CD4-positive, alpha-beta T cell (primary cell): ENCODE measurements around the gene ADAMTS20. TPM values are rescaled to one million over a fixed set of nuclear protein-coding genes. Genes with fewer than 3 reads are reported as not detected.
"Not testable (repeated sequence)": the region's sequence is repeated elsewhere in the genome, so short reads cannot be mapped to it uniquely, and the experiment has no call there.

Source experiments
- ATAC-seq: fragments of 200-7000 bp; cut with Tn5 transposase; one replicate; pipeline ENCODE4 v1.10.0; 2022; ENCODE audit warnings: mild to moderate bottlenecking; ENCODE audit not compliant: poor library complexity
- CTCF ChIA-PET: fragments of 350-600 bp; sonication (Branson Sonifier 250); formaldehyde crosslinking; loops from one replicate; lab custom pipeline; 2021; ENCODE audit warnings: antibody characterized with exemption, inconsistent platforms; lab: Charles Lee
- POLR2A ChIA-PET: fragments of 350-600 bp; sonication (Branson Sonifier 250); formaldehyde crosslinking; loops from one replicate; lab custom pipeline; 2021; ENCODE audit warnings: antibody characterized with exemption, inconsistent platforms; lab: Charles Lee
- DNase-seq, 14 experiments: peaks; one replicate each; pipeline ENCODE4 v3.0.0-alpha.2; 2013 to 2020; ENCODE audit warnings: mixed read lengths in 2 of 14
- H3K27ac ChIP-seq, 2 donors: one replicate each; pipeline versions ENCODE4 v1.5.1 to v1.7.0; 2013; ENCODE audit warnings: low read length in 2 of 2, low read depth in 1 of 2, mild to moderate bottlenecking in 1 of 2
- H3K27me3 ChIP-seq, 2 experiments: 1 replicate in 1 of 2; 2 replicates in 1 of 2; pipeline versions ENCODE4 v1.6.1 to v1.7.0; 2013; ENCODE audit warnings: low read length in 2 of 2, control low read depth in 1 of 2, mild to moderate bottlenecking in 1 of 2, moderate library complexity in 1 of 2; ENCODE audit not compliant: insufficient read depth in 2 of 2, control insufficient read depth in 1 of 2
- H3K36me3 ChIP-seq: one replicate; pipeline ENCODE4 v1.6.1; 2013; ENCODE audit warnings: low read length, control low read depth; ENCODE audit not compliant: insufficient read depth
- H3K4me1 ChIP-seq: one replicate; pipeline ENCODE4 v1.6.1; 2013; ENCODE audit warnings: low read length, control low read depth; ENCODE audit not compliant: insufficient read depth
- H3K4me3 ChIP-seq: one replicate; pipeline ENCODE4 v1.5.1; 2013; ENCODE audit warnings: mild to moderate bottlenecking, low read length, moderate library complexity
- H3K9me3 ChIP-seq, 2 experiments: 1 replicate in 1 of 2; 2 replicates in 1 of 2; pipeline versions ENCODE4 v1.6.1 to v1.7.0; 2013; ENCODE audit warnings: low read length in 2 of 2, mild to moderate bottlenecking in 2 of 2, control low read depth in 1 of 2, moderate library complexity in 1 of 2; ENCODE audit not compliant: control insufficient read depth in 1 of 2, insufficient read depth in 1 of 2
- H3K27ac Mint-ChIP-seq: one replicate; pipeline ENCODE4 v1.8.0; 2020; ENCODE audit warnings: mixed read lengths
- H3K27me3 Mint-ChIP-seq: one replicate; pipeline ENCODE4 v1.8.0; 2021; ENCODE audit warnings: mixed read lengths
- H3K36me3 Mint-ChIP-seq: one replicate; pipeline ENCODE4 v1.8.0; 2021; ENCODE audit warnings: low read depth, mixed read lengths
- H3K4me1 Mint-ChIP-seq: one replicate; pipeline ENCODE4 v1.8.0; 2021; ENCODE audit warnings: low read depth, mixed read lengths
- H3K4me3 Mint-ChIP-seq: one replicate; pipeline ENCODE4 v1.8.0; 2020; ENCODE audit warnings: mild to moderate bottlenecking, mixed read lengths
- H3K9me3 Mint-ChIP-seq: one replicate; pipeline ENCODE4 v1.8.0; 2020; ENCODE audit warnings: mixed read lengths
- intact Hi-C, 2 experiments: fragments of 100-400 bp; cut with DNase I in 1 of 2; cut with micrococcal nuclease in 1 of 2; formaldehyde crosslinking; loops; one replicate each; pipeline versions ENCODE4 v1.15.1 to v1.9.0; 2023 to 2025; cut with DNase I, micrococcal nuclease
- total RNA-seq, 174 experiments: library from RNA in 2 of 174; stranded (reverse) in 2 of 174; gene quantifications; one replicate each; pipeline ENCODE4 v1.2.3 and lab custom pipeline; 2021 to 2026
- TF ChIP-seq, protein P1 (sequence below): fragments of 200-600 bp; IDR thresholded peaks from one replicate; pipeline ENCODE4 v1.8.0; 2022; ENCODE audit warnings: antibody characterized with exemption, mild to moderate bottlenecking

ADAMTS20 gene
- total RNA-seq, 2 experiments from 2014 or later = not detected

DNA sequence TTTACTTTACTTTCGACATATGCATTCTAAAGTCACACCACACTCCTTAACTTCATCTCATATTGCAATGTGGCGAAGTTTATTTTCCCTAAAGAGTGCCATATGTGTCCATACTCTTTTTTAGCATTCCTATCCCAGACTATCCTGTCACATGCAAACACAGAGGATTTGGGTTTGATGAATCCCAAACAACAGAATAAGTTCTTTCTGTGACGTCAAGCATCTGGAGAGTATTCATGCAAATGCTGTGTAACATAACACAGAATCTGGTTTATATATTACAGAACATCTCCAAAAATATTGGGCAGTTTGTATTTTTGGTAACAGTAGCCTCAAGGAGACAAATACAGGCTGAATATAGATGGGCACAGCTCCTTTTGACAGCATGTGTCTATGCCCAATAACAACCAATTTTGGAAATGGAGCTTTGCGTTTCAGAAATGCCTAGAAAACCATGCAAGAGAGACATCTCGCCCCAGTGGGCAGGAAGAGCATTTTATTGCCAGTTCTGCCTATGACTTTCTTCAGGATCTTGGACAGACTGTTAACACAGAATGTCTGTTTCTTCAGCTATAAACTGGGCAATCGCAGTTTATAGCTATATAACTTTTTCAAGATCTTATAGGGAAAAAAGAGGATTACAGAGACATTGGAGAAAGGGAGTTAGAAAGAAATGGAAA, 190.8 kb downstream of the ADAMTS20 start:
- no peak for ATAC-seq
- TF ChIP-seq, protein P1, sequence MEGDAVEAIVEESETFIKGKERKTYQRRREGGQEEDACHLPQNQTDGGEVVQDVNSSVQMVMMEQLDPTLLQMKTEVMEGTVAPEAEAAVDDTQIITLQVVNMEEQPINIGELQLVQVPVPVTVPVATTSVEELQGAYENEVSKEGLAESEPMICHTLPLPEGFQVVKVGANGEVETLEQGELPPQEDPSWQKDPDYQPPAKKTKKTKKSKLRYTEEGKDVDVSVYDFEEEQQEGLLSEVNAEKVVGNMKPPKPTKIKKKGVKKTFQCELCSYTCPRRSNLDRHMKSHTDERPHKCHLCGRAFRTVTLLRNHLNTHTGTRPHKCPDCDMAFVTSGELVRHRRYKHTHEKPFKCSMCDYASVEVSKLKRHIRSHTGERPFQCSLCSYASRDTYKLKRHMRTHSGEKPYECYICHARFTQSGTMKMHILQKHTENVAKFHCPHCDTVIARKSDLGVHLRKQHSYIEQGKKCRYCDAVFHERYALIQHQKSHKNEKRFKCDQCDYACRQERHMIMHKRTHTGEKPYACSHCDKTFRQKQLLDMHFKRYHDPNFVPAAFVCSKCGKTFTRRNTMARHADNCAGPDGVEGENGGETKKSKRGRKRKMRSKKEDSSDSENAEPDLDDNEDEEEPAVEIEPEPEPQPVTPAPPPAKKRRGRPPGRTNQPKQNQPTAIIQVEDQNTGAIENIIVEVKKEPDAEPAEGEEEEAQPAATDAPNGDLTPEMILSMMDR = no peak
- intact Hi-C loops = no loop called here

DNA sequence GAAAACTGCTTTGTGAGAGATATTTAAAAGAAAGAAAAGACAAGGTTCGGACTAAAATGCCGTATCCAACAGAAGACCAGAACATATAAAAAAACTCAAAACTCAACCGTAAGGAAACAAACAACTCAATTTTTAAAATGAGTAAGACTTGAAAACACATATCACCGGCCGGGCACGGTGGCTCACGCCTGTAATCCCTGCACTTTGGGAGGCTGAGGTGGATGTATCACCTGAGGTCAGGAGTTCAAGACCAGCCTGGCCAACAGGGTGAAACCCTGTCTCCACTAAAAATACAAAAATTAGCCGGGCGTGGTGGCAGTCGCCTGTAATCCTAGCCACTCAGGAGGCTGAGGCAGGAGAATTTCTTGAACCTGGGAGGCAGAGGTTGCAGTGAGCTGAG, 192.0 kb downstream of the ADAMTS20 start:
- H3K27me3 ChIP-seq, ATAC-seq, H3K27me3 Mint-ChIP-seq, H3K36me3 ChIP-seq, POLR2A ChIA-PET, H3K27ac Mint-ChIP-seq, H3K36me3 Mint-ChIP-seq, DNase-seq, H3K9me3 ChIP-seq, H3K27ac ChIP-seq, intact Hi-C loops, H3K4me3 Mint-ChIP-seq, H3K4me3 ChIP-seq, H3K4me1 Mint-ChIP-seq, H3K4me1 ChIP-seq, CTCF ChIA-PET, H3K9me3 Mint-ChIP-seq: not testable (repeated sequence)

More for the DNA sequence above, 190.8 kb downstream of the ADAMTS20 start:
- no peak overlapping the region for H3K27ac Mint-ChIP-seq
- H3K27me3 ChIP-seq = no peaks in the 10 kb centered on the region
- no peak overlapping the region for H3K4me3 ChIP-seq
- no peaks in the 10 kb centered on the region for H3K9me3 Mint-ChIP-seq
- H3K36me3 ChIP-seq = no peaks in the 10 kb centered on the region
- no peak overlapping the region for H3K27ac ChIP-seq
- no peaks in the 10 kb centered on the region for H3K4me1 ChIP-seq
- no peak overlapping the region for H3K4me3 Mint-ChIP-seq
- no peaks in the 10 kb centered on the region for H3K9me3 ChIP-seq
- no peaks in the 10 kb centered on the region for H3K36me3 Mint-ChIP-seq
- no peaks in the 10 kb centered on the region for H3K4me1 Mint-ChIP-seq
- no peak for DNase-seq
- ChIA-PET POLR2A (no interaction called here), CTCF (no interaction called here)
- no peaks in the 10 kb centered on the region for H3K27me3 Mint-ChIP-seq

DNA sequence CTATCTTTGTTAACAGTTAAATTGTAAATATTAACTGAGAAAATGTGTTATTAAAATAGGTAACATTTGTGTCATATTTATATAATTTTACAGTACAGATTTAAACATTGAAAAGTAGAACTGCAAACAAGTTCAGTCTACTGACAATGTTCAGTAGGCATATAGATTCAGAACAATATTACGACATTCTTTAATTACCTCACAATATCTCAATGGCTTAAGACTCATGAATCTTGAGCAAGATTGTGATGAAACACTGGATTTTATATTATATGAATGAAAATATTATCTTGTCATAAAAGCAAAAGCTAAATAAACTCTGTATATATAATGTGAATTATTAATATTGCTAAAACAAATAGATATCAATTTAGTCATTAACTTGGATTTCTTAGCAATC, 194.9 kb downstream of the ADAMTS20 start:
- POLR2A ChIA-PET = no interaction called here
- CTCF ChIA-PET = no interaction called here
- ATAC-seq = no peak
- H3K27me3 Mint-ChIP-seq = no peaks in the 10 kb centered on the region
- H3K36me3 Mint-ChIP-seq = no peaks in the 10 kb centered on the region
- Histone ChIP-seq H3K27me3 (no peaks in the 10 kb centered on the region), H3K27ac (no peak overlapping the region), H3K36me3 (no peaks in the 10 kb centered on the region), H3K4me3 (no peak overlapping the region), H3K9me3 (no peaks in the 10 kb centered on the region), H3K4me1 (no peaks in the 10 kb centered on the region)
- H3K27ac Mint-ChIP-seq = no peak overlapping the region
- intact Hi-C loops = no loop called here
- no peak for DNase-seq
- TF ChIP-seq, protein P1 = no peak
- no peak overlapping the region for H3K4me3 Mint-ChIP-seq
- no peaks in the 10 kb centered on the region for H3K9me3 Mint-ChIP-seq
- H3K4me1 Mint-ChIP-seq = no peaks in the 10 kb centered on the region

DNA sequence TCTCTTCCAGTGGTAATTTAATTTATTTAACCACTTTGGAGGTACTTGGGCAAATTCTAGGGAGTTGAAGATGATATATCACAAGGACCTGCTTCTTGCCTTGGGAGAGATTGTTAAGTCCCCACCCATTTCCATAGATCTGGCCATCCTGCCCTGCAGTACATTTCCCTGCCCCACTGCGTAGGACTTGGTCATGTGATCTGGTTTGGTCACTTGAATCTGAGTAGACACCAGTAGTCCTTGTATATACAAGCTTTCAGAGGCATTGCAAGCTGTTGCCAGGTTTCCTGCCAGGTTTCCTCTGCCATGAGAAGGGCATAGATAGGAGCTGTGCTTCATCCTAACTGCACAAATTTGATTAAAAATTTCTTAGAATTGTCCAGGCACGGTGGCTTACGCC, 200.0 kb downstream of the ADAMTS20 start:
- Mint-ChIP-seq H3K4me3 (no peak overlapping the region), H3K9me3 (no peaks in the 10 kb centered on the region), H3K27ac (no peak overlapping the region), H3K27me3 (peaks cover 4% of the 10 kb centered on the region), H3K36me3 (no peaks in the 10 kb centered on the region), H3K4me1 (no peaks in the 10 kb centered on the region)
- DNase-seq (no peak), ATAC-seq (no peak)
- H3K4me1 ChIP-seq = no peaks in the 10 kb centered on the region
- H3K4me3 ChIP-seq = no peak overlapping the region
- no peaks in the 10 kb centered on the region for H3K27me3 ChIP-seq
- H3K36me3 ChIP-seq = no peaks in the 10 kb centered on the region
- intact Hi-C loops = no loop called here
- ChIA-PET CTCF (no interaction called here), POLR2A (no interaction called here)
- no peaks in the 10 kb centered on the region for H3K9me3 ChIP-seq
- TF ChIP-seq, protein P1 = no peak
- H3K27ac ChIP-seq = no peak overlapping the region
